H1 (cell line): Measurements from ENCODE around the gene SMARCA4. TPM values are rescaled to one million over a fixed set of nuclear protein-coding genes. Genes with fewer than 3 reads are reported as not detected.

Source experiments
- CTCF ChIA-PET: fragments of 300-600 bp; sonication (Branson Sonifier 250); formaldehyde crosslinking; loops from one replicate; lab custom pipeline; 2021; ENCODE audit not compliant: partially characterized antibody; lab: Charles Lee
- POLR2A ChIA-PET: fragments of 300-600 bp; sonication (Branson Sonifier 250); formaldehyde crosslinking; loops from one replicate; lab custom pipeline; 2021; ENCODE audit warnings: inconsistent platforms; ENCODE audit not compliant: partially characterized antibody; lab: Charles Lee
- DNase-seq, 2 experiments: peaks; one replicate each; pipeline versions ENCODE4 v3.0.0 to v3.0.0-alpha.2; 2010 to 2022; ENCODE audit warnings: low spot score in 2 of 2, low read depth in 1 of 2, mixed read lengths in 1 of 2
- FAIRE-seq: peaks from 2 replicates; lab custom pipeline; 2011; peaks lifted over from hg19 to GRCh38; lab: Jason Lieb, UNC
- H2AFZ ChIP-seq: 2 replicates; pipeline ENCODE4 v1.8.1; 2012; ENCODE audit warnings: low read length, inconsistent platforms
- H2AK5ac ChIP-seq: 2 replicates; pipeline ENCODE4 v1.6.1; 2013; ENCODE audit warnings: low read depth, low read length
- H2BK120ac ChIP-seq: replicated peaks from 2 replicates; pipeline ENCODE3; 2013; ENCODE audit warnings: low read depth, low read length, inconsistent platforms
- H2BK12ac ChIP-seq: 2 replicates; pipeline ENCODE4 v1.6.1; 2013; ENCODE audit warnings: low read depth, low read length
- H2BK15ac ChIP-seq: 2 replicates; pipeline ENCODE4 v1.6.1; 2013; ENCODE audit warnings: low read length
- H2BK20ac ChIP-seq: 2 replicates; pipeline ENCODE4 v1.6.1; 2013; ENCODE audit warnings: low read length
- H2BK5ac ChIP-seq: 2 replicates; pipeline ENCODE4 v1.6.1; 2013; ENCODE audit warnings: low read depth, low read length
- H3K14ac ChIP-seq: 2 replicates; pipeline ENCODE4 v1.6.1; 2013; ENCODE audit warnings: inconsistent platforms; ENCODE audit not compliant: insufficient read length
- H3K18ac ChIP-seq: 2 replicates; pipeline ENCODE4 v1.6.1; 2013; ENCODE audit warnings: low read length; ENCODE audit errors: extremely low read depth
- H3K23ac ChIP-seq: 2 replicates; pipeline ENCODE4 v1.6.1; 2013; ENCODE audit warnings: inconsistent platforms; ENCODE audit not compliant: insufficient read length
- H3K23me2 ChIP-seq: 2 replicates; pipeline ENCODE4 v1.6.1; 2013; ENCODE audit warnings: low read depth, low read length
- H3K27ac ChIP-seq: 2 replicates; pipeline ENCODE4 v1.6.1; 2011; ENCODE audit warnings: low read depth, low read length, inconsistent platforms
- H3K27me3 ChIP-seq, 4 experiments: replicated peaks in 1 of 4; 1 replicate in 1 of 4; 2 replicates in 3 of 4; pipeline versions ENCODE4 v1.6.1 to v1.8.1; 2011 to 2013; ENCODE audit warnings: low read length in 3 of 4, mild to moderate bottlenecking in 3 of 4, inconsistent platforms in 2 of 4, mixed read lengths in 2 of 4, moderate library complexity in 1 of 4; ENCODE audit not compliant: control insufficient read depth in 3 of 4, insufficient read depth in 3 of 4; ENCODE audit errors: extremely low read depth in 1 of 4
- H3K36me3 ChIP-seq, 4 experiments: 2 replicates each; pipeline versions ENCODE4 v1.6.1 to v1.8.1; 2011 to 2013; ENCODE audit warnings: mild to moderate bottlenecking in 4 of 4, low read length in 3 of 4, moderate library complexity in 2 of 4, control low read depth in 1 of 4, inconsistent platforms in 1 of 4; ENCODE audit not compliant: insufficient read depth in 4 of 4, control insufficient read depth in 2 of 4
- H3K4ac ChIP-seq: replicated peaks from 2 replicates; pipeline ENCODE3; 2013; ENCODE audit warnings: low read length, low read depth, mixed read lengths, inconsistent platforms; ENCODE audit not compliant: insufficient read length
- H3K4me1 ChIP-seq, 4 experiments: replicated peaks in 1 of 4; 1 replicate in 1 of 4; 2 replicates in 3 of 4; pipeline versions ENCODE4 v1.6.1 to v1.8.1; 2011 to 2013; ENCODE audit warnings: low read length in 3 of 4, inconsistent platforms in 2 of 4, mixed read lengths in 1 of 4; ENCODE audit not compliant: insufficient read depth in 4 of 4, control insufficient read depth in 3 of 4
- H3K4me2 ChIP-seq, 2 experiments: 2 replicates each; pipeline versions ENCODE4 v1.6.1 to v1.8.1; 2011 to 2013; ENCODE audit warnings: low read depth in 2 of 2, low read length in 2 of 2, control low read depth in 1 of 2, inconsistent platforms in 1 of 2, mild to moderate bottlenecking in 1 of 2; ENCODE audit not compliant: insufficient read depth in 1 of 2
- H3K4me3 ChIP-seq, 4 experiments: fragments of 200-600, 300-600 bp in 1 of 4; sonication (generic), shearing (Covaris generic), sonication (Bioruptor Twin) in 1 of 4; 2 replicates each; pipeline versions ENCODE4 v1.5.1 to v1.8.1; 2011 to 2016; ENCODE audit warnings: low read length in 4 of 4, low read depth in 3 of 4, control low read depth in 2 of 4, inconsistent platforms in 2 of 4, mild to moderate bottlenecking in 2 of 4, mixed read lengths in 1 of 4, moderate library complexity in 1 of 4; ENCODE audit not compliant: insufficient read depth in 2 of 4; ENCODE audit errors: extremely low read depth in 1 of 4
- H3K56ac ChIP-seq: replicated peaks from 2 replicates; pipeline ENCODE3; 2013; ENCODE audit warnings: low read depth, mild to moderate bottlenecking, mixed read lengths, low read length, inconsistent platforms; ENCODE audit not compliant: insufficient read length
- H3K79me1 ChIP-seq: 2 replicates; pipeline ENCODE4 v1.6.1; 2013; ENCODE audit warnings: low read depth, low read length, control low read depth
- H3K79me2 ChIP-seq, 2 experiments: 2 replicates each; pipeline versions ENCODE4 v1.6.1 to v1.8.1; 2012 to 2013; ENCODE audit warnings: low read length in 2 of 2, mild to moderate bottlenecking in 2 of 2, inconsistent platforms in 1 of 2; ENCODE audit not compliant: insufficient read depth in 2 of 2, control insufficient read depth in 1 of 2
- H3K9ac ChIP-seq, 4 experiments: replicated peaks in 1 of 4; 1 replicate in 1 of 4; 2 replicates in 3 of 4; pipeline versions ENCODE4 v1.6.1 to v1.8.1; 2011 to 2013; ENCODE audit warnings: low read depth in 3 of 4, low read length in 3 of 4, control low read depth in 2 of 4, mild to moderate bottlenecking in 2 of 4, moderate library complexity in 2 of 4, inconsistent platforms in 1 of 4; ENCODE audit errors: extremely low read depth in 1 of 4
- H3K9me3 ChIP-seq, 2 experiments: 2 replicates each; pipeline versions ENCODE4 v1.6.1 to v1.8.1; 2012 to 2013; ENCODE audit warnings: mild to moderate bottlenecking in 2 of 2, moderate library complexity in 2 of 2, control low read depth in 1 of 2, inconsistent platforms in 1 of 2, low read depth in 1 of 2, low read length in 1 of 2, mixed read lengths in 1 of 2; ENCODE audit not compliant: insufficient read depth in 2 of 2
- H4K20me1 ChIP-seq, 2 experiments: replicated peaks in 1 of 2; 2 replicates each; pipeline versions ENCODE3 to v1.8.1; 2011 to 2013; ENCODE audit warnings: inconsistent platforms in 2 of 2, low read length in 2 of 2, mild to moderate bottlenecking in 1 of 2; ENCODE audit not compliant: insufficient read depth in 2 of 2, control insufficient read depth in 1 of 2
- H4K5ac ChIP-seq: 2 replicates; pipeline ENCODE4 v1.6.1; 2013; ENCODE audit warnings: low read length, low read depth, mixed read lengths, inconsistent platforms; ENCODE audit not compliant: insufficient read length
- H4K8ac ChIP-seq: 2 replicates; pipeline ENCODE4 v1.8.0; 2013; ENCODE audit warnings: mild to moderate bottlenecking, moderate library complexity, low read length, inconsistent platforms; ENCODE audit not compliant: insufficient read depth; ENCODE audit errors: extremely low read depth
- H4K91ac ChIP-seq: replicated peaks from 2 replicates; pipeline ENCODE3; 2013; ENCODE audit warnings: low read length, mixed read lengths, inconsistent platforms; ENCODE audit not compliant: insufficient read length
- CHD1 ChIP-seq: IDR thresholded peaks from 2 replicates; pipeline ENCODE4 v1.6.1; 2012; ENCODE audit warnings: low read depth, low read length, improper control_type of control experiment
- EGR1 ChIP-seq: IDR thresholded peaks from 2 replicates; pipeline ENCODE4 v1.6.1; 2011; ENCODE audit warnings: low read depth, low read length, borderline replicate concordance
- PHF8 ChIP-seq: fragments of 200-600 bp; sonication (generic); conservative IDR thresholded peaks from 2 replicates; pipeline ENCODE4 v1.7.1; 2012; ENCODE audit warnings: low read depth, mild to moderate bottlenecking, inconsistent platforms, low read length, moderate library complexity
- POLR2A ChIP-seq, 2 experiments: IDR thresholded peaks; 1 replicate in 1 of 2; 2 replicates in 1 of 2; pipeline ENCODE4 v1.6.1; 2011; ENCODE audit warnings: low read depth in 2 of 2, low read length in 2 of 2, mild to moderate bottlenecking in 2 of 2; ENCODE audit errors: control extremely low read depth in 1 of 2
- POU5F1 ChIP-seq: IDR thresholded peaks from 2 replicates; pipeline ENCODE4 v1.6.1; 2011; ENCODE audit warnings: low read depth, mild to moderate bottlenecking, low read length, moderate library complexity
- SP4 ChIP-seq: IDR thresholded peaks from 2 replicates; pipeline ENCODE4 v1.6.1; 2012; ENCODE audit warnings: low read length, inconsistent platforms
- ZNF274 ChIP-seq: IDR thresholded peaks from 2 replicates; pipeline ENCODE4 v1.7.0; 2012; ENCODE audit warnings: low read length, borderline replicate concordance; ENCODE audit errors: extremely low read depth
- WGBS, 2 experiments: shearing (Covaris generic) in 1 of 2; methylation state at CpG; one replicate each; pipeline versions ENCODE4 v1.1.6 to v1.1.7; 2013 to 2015; ENCODE audit warnings: low lambda C conversion rate in 2 of 2, mixed read lengths in 2 of 2, inconsistent platforms in 1 of 2, low coverage in 1 of 2, missing lambda C conversion rate in 1 of 2; ENCODE audit not compliant: insufficient replicate concordance in 2 of 2, insufficient coverage in 1 of 2, insufficient read length in 1 of 2; ENCODE audit errors: extremely low coverage in 1 of 2, missing lambda C conversion rate in 1 of 2; 5-methylcytosine and 5-hydroxymethylcytosine counted together
- polyA plus RNA-seq, 7 experiments: library from polyadenylated mRNA; depleted of rRNA in 3 of 7; stranded (reverse) in 5 of 7; unstranded in 2 of 7; fragments of >200 nt in 5 of 7; fragments of 200-250 nt in 2 of 7; gene quantifications; 1 replicate in 5 of 7; 2 replicates in 1 of 7; 4 replicates in 1 of 7; pipeline versions ENCODE4 v1.2.1 to v1.2.3, GENCODE V29; 2011 to 2013; ENCODE audit warnings: missing spikeins in 2 of 7, mixed read lengths in 2 of 7
- total RNA-seq: library from RNA; stranded (reverse); fragmentation: NEBNext Ultra II Directional; extraction: Animal tissue kit (Norgen Biotek cat#: 25700); gene quantifications from 2 replicates; pipeline ENCODE4 v1.2.1, GENCODE V29; 2021
- TF ChIP-seq, protein P1 (sequence below): IDR thresholded peaks from 2 replicates; pipeline ENCODE4 v1.6.1; 2011; ENCODE audit warnings: low read length, improper control_type of control experiment

The SMARCA4 gene
- total and polyA plus RNA-seq, 2 of the 8 experiments (the other 6 are each of a cell fraction or from before 2014, with no cell fraction given), result 86.4 to 263 TPM

DNA sequence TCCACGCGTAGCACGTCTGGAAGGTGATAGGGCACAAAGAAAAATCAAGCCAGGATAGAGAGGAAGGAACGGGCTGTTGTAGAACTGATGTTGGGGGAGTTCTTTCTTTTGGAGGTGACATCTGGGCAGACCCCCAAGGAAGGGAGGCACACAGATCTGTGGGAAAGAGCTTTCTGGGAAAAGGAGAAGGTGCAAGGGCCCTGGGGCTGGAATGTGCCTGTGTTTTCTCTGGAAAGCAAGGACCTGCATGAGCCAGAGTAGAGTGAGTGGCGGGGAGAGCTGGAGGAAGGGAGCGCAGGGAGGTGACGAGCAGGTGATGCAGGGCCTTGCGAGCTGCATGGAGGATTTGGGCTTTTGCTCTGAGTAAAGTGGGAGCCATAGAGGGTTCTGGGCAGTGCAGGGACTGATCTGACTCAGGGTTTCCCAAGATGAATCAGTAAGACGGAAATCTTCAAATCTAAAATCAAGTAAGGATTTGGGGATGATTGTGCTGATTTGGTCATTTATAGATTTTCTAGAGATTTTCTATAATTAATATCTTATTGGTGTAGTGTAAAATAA, 30.8 kb downstream of the SMARCA4 start:
- DNase-seq, result no peak
- H3K9ac ChIP-seq, result no peak overlapping the region

More for the DNA sequence above, 30.8 kb downstream of the SMARCA4 start:
- Histone ChIP-seq H3K4me3 (no peak overlapping the region), H2BK120ac (no peak overlapping the region), H3K56ac (no peak overlapping the region), H3K23me2 (0 out of 2 replicates have a peak, but pooled peaks cover 2% of the 10 kb centered on the region), H2BK20ac (no peak overlapping the region), H3K14ac (no peak overlapping the region), H3K79me1 (peaks cover 3% of the 10 kb centered on the region; the same call in 1 of the 2 replicates), H4K8ac (no peak overlapping the region), H2AK5ac (no peak overlapping the region), H2BK12ac (no peak overlapping the region), H3K4ac (no peak overlapping the region), H2BK15ac (no peak overlapping the region), H3K4me1 (no peaks in the 10 kb centered on the region), H3K79me2 (no peaks in the 10 kb centered on the region), H4K5ac (no peak overlapping the region), H3K27ac (no peak overlapping the region), H3K4me2 (no peak overlapping the region), H3K27me3 (no peaks in the 10 kb centered on the region), H3K9me3 (no peaks in the 10 kb centered on the region), H3K36me3 (peaks cover 40 to 71% (median 59%) of the 10 kb centered on the region in 4 experiments), H3K23ac (no peak overlapping the region), H3K18ac (no peak overlapping the region), H2AFZ (no peak overlapping the region), H4K91ac (no peak overlapping the region), H2BK5ac (no peak overlapping the region), H4K20me1 (peaks cover 0 to 4% of the 10 kb centered on the region in 2 experiments)
- 94% methylated on average over 9 of the region's 9 CpGs; no CpG with 5 or more reads in 1 of the 2 experiments for WGBS, 2 experiments
- TF ChIP-seq POLR2A (IDR thresholded peaks at IDR 0.05; ENCODE audit: control extremely low read depth in 1 of 2, low read depth in 2 of 2, low read length in 2 of 2) (no peak), ZNF274 (no peak), CHD1 (no peak), EGR1 (no peak), PHF8 (no peak), POU5F1 (no peak), SP4 (no peak)
- TF ChIP-seq, protein P1, sequence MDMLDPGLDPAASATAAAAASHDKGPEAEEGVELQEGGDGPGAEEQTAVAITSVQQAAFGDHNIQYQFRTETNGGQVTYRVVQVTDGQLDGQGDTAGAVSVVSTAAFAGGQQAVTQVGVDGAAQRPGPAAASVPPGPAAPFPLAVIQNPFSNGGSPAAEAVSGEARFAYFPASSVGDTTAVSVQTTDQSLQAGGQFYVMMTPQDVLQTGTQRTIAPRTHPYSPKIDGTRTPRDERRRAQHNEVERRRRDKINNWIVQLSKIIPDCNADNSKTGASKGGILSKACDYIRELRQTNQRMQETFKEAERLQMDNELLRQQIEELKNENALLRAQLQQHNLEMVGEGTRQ, result no peak
- ChIA-PET POLR2A (interaction anchor here (0.6 kb wide), 1 partner anchor 76 kb away, joined by 3 read pairs; no protein-coding TSS in a partner anchor), CTCF (interaction anchor here (1.0 to 2.0 kb wide), 5 partner anchors 14 to 136 kb away, joined by 4 to 7 read pairs (median 5); no protein-coding TSS in a partner anchor)
- no peak for FAIRE-seq
